DLD1 (cell line): Measurements from ENCODE around the gene PI16.
"Not testable (repeated sequence)": the region's sequence is repeated elsewhere in the genome, so short reads cannot be mapped to it uniquely, and the experiment has no call there.

Experiments
- in situ Hi-C: cut with HindIII; loops from 2 replicates; pipeline ENCODE4 v1.10.0; 2017; ENCODE audit warnings: low sequenced_read_pairs

The PI16 gene

DNA sequence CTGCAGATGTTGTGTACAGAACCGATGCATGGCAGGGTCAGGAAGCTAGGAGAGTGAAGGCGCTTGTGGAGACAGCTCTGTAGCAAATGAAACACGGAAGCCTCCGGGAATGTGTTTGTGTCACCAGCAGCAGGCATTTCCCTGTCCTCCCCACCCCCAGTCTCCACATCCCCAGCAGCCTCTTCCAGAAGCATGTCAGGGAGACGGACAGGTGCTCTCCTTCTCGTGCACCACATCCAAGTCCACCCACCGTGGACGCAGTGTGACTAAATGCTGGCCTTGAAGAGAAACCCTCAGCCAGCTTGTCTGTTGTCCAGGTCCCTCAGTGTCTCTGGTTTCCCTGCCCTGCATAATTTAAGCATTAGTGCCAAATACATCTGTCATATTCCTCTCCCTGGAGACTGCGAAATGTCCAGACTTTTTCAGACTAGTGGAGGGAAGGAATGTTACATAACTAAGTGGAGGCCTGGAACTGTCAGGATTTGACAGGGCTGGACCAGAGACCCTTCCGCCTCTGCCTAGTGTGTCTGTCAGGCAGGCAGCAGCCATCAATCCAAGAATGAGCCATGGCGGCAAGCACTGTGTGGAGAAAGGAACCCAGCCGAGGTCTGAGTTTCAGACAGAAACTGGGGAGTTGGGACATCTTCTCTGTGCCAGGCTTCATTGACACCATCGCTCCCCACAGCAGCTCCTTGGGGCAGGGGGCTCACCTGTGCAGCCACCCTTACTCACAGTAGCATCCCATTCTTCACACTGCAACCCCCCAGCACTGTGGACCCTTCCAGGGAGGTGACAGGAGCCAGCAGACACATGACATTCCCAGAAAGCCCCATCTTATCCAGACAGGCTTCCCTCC is 26.6 kb upstream of the PI16 start:
- in situ Hi-C loops, result no loop called here

DNA sequence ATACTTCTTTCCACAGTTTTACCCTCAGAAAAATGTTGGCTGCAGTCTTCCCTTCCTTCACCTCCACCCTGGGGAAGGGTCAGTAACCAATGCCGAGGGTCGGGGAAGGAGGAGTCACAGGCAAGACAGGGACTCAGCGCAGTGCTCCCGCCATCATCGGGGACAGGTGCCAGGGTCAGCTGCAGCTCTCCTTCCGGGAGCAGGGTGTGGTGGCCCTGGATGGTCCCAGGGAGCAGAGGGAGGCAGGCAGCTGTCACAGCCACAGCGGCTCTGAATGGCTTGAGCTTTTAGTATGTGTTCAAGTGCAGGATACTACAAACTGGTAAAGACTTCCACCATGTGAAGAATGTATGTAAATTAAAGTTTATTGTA is 26.0 kb upstream of the PI16 start:
- in situ Hi-C loops, result no loop called here

DNA sequence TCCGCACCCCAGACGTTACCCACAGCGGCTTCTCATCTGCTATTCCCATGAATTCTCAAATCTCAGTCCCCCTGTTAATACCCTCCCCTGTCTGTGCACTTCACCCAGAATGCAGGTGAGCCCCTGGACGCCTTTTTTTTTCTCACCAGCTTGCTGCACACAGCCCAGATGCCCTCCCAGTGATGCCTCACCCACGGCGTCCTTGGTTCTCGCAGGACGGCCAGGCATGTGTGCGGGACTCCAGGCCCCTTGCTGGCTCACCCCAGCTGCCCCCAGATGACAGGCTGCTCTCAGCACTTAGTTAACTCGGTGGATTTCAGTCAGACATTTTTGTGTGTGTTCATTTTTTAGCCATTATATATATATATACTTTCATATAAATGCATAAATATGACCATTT is 25.4 kb upstream of the PI16 start:
- in situ Hi-C loops, result no loop called here

DNA sequence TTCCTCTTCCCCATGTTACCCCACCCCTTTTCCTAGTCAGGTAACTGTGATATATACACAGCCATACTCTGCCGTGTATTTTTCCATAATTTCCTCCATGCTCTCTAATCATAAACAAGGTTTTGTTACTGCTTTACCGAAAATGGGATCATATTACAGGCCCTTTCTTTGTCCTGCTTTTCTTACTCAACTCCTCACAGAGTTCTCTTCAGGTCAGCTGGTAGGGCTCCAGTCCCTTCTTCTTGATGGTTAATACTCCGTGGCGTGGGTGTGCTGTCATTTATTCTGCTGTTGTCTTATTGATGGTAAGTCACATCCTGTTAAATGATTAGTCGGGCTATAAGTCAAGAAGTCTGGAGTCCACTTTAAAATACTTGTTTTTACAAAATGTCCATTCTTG is 24.9 kb upstream of the PI16 start:
- in situ Hi-C loops, result no loop called here

DNA sequence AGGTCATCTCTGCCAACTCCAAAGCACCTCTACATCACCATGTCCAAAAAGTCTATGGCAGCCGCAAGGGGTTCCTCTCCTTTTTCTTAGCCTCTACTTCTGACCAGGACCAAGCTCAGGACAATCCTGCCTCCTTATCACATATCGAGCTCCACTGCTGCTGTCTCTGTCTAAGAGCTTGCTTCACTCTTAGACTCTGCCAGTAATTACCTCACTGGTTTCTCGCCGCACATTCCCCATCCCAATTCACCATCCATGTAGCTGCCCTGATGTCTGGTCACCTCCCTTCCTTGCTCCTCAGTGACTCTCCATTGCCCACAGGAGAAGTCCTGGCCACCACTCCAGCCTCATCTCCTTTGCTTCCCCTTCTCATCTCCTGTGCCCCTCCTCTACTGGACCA is 24.1 kb upstream of the PI16 start:
- in situ Hi-C loops, result no loop called here

DNA sequence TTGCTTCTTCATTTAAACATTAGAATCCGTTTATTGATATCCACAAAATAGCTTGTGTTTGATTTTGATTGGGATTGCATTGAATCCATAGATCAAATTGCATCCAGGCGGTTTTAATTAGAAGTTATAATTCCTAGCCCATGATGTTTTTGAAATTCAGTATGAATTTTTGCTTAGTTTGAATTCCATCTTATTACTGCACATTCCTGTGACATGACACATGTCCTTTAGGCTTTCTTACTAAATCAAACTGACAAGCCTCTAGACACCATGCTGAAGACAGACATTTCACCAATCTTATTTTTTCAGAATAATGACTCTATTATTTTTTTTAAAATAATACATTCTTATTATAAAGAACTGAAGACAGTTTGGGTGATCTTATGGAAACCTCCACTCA is 21.4 kb upstream of the PI16 start:
- in situ Hi-C loops, result no loop called here

DNA sequence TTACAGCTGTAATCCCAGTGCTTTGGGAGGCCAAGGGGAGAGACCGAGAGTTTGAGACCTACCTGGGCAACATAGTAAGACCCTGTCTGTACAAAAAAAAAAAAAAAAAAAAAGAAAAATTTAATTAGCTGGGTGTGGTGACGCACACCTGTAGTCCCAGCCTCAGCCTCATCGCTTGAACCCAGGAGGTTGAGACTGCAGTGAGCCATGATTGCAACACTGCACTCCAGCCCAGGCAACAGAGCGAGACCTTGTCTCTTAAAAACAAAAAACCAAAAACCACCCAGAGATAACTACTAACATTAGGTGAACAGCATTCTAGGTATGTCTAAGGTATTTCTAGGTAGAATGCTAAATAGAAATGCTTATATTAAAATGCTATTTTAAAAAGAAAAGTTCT is 21.0 kb upstream of the PI16 start:
- in situ Hi-C loops, result no loop called here

DNA sequence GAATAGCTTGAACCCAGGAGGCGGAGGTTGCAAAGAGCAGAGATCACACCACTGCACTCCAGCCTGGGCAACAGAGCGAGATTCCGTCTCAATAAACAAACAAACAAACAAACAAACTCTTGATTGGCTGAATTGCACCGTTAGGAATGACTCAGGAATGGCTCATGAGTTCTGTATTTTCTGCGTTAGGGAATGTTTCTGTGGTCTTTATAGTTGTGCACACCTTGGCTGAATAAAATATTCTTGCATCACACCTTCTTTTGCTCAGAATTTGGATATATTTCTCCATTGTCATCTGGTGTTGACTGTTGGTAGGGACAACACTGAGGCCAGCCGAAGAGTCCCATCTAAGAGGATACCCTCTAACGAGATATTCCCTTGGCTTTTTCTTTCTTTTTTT is 19.6 kb upstream of the PI16 start:
- in situ Hi-C loops, result no loop called here

DNA sequence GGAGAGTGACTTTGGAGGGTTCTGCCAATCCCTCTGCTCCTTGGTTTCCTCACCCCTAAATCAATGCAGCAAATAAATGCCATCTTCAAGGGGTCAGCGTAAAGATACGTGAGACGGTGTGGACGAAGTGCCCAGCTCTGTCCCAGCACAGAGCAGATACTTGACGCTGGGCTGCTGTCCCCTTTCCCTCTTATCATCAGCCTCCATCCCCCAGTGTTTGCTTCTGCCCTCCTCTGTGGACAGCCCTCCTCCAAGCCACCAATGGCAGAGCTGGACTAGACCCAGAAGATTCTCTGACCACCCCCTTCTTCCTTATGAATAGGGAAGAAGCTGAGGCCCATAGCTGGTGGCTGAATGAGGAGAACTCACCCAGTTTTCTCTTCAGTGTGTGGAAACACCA is 17.7 kb upstream of the PI16 start:
- in situ Hi-C loops, result no loop called here

DNA sequence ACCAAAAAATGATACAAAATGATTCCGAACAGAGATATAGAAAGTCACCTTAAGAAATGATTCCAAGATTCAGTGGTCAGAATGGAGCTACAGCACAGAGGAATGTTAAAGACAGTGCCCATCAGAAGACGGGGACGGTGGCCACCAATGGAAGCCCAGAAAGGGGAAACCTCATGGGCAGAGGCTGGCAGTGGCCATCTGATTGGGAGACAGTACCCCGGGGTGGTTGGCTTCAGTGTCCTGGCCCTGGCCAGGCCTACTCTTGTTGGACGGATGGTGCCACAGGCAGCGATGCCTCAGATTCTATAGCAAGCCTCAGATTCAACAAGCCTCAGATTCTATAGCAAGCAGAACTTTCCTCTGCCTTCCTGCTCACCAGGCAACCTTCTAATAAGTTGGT is 16.6 kb upstream of the PI16 start:
- in situ Hi-C loops, result no loop called here

DNA sequence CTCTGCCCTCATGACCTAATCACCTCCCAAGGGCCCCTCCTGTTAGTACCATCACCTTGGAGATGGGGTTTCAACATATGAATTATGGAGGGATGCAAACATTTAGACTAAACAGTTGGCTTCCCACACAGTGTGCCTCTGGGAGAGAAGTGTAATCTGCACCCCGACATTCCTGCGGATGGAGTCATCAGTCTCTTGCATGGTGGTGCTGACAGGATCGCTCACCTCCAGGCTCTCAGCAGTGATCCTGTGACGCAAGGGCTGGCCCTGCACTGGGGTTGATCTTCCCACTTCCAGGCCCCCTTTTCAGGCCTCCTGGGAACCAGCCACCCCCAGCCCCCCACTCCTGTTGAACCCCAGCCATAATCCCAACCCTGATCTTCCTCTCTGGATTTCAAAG is 16.0 kb upstream of the PI16 start:
- in situ Hi-C loops, result no loop called here

DNA sequence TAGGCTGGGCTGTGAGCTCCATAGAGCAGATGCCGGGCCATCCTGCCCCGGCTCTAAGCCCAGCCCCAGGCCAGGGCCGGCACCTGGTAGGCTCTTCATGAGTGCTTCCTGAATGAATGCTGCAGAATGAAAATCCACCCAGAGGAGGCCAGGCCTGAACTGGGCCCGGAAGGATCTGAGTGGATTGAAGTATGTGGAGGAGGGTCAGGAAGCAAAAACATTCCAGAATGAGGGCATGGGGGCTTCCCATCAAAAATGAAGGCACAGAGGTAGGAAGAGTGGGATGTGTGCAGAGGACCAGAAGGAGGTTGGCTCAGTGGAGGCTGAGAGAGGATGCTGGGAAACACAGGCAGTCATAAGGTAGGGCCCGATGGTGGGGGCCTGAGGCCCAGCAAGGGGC is 15.5 kb upstream of the PI16 start:
- in situ Hi-C loops, result not testable (repeated sequence)

DNA sequence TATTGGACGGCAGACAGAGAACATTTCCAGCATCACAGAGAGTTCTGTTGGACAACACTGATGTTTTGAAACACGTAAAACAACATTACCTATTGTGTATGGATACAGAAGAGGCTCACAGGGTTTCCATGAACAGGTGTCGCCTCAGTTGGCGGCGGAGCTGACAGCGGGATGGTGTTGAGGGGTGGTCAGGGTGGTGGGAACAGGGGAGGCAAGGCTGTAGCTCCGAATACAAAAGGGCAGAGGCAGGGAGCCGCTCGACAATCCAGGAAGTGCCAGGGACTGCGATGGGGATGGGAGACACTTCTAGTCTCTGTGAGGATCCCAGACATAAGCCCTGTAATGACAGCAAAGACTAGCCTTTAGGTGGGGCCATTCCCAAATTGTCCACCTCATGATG is 14.5 kb upstream of the PI16 start:
- in situ Hi-C loops, result no loop called here

DNA sequence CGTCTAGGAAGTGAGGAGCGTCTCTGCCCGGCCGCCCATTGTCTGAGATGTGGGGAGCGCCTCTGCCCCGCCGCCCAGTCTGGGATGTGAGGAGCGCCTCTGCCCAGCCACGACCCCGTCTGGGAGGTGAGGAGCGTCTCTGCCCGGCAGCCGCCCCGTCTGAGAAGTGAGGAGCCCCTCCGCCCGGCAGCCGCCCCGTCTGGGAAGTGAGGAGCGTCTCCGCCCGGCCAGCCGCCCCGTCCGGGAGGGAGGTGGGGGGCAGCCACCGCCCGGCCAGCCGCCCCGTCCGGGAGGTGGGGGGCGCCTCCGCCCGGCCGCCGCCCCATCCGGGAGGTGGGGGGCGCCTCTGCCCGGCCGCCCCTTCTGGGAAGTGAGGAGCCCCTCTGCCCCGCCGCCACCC is 13.0 kb upstream of the PI16 start:
- in situ Hi-C loops, result not testable (repeated sequence)

DNA sequence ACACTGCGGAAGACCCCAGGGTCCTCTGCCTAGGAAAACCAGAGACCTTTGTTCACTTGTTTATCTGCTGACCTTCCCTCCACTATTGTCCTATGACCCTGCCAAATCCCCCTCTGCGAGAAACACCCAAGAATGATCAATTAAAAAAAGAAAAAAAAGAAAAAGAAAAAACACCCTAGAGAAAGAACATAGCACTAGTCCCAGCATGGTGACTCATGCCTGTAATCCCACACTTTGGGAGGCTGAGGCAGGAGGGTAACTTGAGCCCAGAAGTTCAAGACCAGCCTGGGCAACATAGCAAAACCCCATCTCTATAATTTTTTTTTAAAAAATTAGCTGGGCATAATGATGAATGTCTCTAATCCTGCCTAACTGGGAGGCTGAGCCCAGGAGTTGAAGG is 12.2 kb upstream of the PI16 start:
- in situ Hi-C loops, result not testable (repeated sequence)

DNA sequence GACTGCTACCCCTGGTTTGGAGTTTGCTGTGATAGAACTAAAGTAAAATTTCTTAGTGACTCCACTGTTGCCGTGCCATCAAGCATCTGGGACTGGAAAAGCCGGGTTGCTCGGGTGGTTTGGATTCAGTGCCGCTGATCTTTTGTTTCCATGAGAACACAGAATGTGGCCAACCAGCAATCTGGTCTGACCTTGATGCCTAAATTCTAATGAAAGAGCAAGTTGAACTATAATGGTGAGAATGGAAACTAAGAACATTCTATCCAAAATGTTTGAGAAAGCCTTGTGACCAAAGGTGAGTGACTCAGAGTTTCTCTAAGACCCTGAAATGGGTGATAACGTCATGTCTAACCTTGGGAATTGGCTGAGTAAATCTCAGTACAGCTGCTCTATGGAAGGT is 9.9 kb upstream of the PI16 start:
- in situ Hi-C loops, result no loop called here

DNA sequence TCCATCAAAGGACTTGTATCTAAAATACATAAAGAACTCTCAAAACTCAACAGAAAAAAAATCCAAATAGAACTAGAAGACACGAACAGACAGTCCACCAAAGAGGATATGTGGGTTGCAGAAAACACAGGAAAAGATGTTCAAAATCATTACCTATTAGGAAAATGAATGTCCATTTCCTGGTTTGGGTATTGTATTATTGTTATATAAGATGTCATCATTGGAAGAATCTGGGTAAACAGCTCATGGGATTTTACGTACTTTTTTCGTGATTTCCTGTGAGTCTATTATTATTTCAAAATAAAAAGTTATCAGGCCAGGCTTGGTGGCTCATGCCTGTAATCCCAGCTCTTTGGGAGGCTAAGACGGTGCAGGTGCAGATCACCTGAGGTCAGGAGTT is 9.2 kb upstream of the PI16 start:
- in situ Hi-C loops, result no loop called here

DNA sequence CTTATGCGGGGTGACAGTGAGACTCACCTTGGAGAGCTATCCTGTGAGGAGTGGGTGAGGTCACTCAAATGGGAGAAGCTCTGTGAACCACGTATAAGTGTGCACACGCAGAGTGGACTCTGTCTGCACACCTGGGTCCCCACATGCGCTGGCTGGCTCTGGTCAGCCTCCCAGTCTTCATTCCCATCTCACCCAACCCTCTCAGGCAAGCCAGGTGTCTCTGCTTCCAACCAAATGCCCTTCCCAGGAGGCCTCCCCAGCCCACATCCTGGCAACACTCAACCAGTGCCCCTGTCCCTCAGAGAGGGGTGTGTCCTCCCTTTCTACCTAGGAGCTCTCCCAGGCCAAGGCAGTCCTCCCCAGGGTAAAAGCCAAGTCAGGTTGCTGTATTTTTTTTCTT is 8.0 kb upstream of the PI16 start:
- in situ Hi-C loops, result no loop called here

DNA sequence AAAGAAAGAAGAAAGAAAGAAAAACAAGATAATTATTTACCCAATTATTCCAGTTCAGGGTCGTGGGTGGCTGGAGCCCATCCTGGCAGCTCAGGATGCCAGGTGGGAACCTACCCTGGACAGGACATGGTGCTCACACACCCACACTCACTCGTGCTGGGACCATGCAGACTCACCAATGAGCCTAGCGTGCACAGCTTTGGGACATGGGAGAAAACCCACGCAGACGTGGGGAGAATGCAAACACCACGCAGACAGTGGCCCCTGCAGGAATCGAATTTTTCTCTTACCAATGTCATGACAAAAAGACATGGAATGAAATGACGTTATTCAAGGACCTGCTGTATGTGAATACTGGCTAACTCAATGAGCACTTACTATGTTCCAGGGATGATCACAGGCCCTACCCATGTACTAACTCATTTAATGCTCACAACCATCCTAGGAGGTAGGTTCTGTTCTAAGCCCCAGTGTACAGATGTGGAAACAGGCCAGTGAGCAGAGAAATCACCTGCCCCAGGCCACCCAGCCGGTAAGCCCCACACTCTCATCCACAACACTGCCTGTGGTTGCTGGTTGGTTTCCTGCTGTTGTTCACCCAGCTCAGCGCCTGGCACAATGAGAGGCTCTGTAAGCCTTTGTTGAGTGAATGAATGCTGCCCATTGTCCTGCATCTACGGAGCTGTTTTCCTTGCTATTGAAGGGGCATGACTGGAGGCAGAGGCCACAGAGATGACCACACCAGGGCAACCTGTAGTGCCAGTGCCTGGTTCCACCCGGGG is 6.8 kb upstream of the PI16 start:
- in situ Hi-C loops, result no loop called here

DNA sequence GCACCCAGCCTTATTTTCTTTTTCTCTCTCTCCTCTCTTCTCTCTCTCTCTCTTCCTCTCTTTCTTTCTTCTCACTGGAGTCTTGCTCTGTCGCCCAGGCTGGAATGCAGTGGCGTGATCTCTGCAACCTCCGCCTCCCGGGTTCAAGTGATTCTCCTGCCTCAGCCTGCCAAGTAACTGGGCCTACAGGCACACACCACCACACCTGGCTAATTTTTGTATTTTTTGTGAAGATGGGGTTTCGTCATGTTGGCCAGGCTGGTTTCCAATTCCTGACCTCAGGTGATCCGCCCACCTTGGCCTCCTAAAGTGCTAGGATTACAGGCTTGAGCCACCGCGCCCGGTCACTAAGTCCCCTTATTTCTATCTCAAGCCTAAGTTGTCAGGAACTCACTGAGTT is 5.5 kb upstream of the PI16 start:
- in situ Hi-C loops, result not testable (repeated sequence)

DNA sequence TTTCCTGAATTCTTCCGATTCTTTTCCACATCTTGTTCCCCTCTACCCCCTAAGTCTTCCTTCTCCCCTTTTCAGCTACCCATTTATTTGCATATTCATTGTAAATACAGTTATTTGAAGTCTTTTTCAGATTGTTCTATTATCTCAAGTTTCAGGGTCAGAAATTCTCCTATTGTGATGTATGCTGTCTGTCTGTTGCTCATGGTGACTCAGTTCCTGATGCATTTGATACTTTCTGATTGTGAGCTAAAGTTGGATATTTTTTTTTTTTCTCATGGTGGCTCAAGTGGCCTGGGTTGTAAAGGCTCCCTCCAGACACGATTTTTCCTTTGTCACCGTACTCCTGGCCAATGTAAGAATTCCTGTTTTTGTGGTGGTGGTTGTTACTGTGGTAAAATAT is 4.9 kb upstream of the PI16 start:
- in situ Hi-C loops, result no loop called here

DNA sequence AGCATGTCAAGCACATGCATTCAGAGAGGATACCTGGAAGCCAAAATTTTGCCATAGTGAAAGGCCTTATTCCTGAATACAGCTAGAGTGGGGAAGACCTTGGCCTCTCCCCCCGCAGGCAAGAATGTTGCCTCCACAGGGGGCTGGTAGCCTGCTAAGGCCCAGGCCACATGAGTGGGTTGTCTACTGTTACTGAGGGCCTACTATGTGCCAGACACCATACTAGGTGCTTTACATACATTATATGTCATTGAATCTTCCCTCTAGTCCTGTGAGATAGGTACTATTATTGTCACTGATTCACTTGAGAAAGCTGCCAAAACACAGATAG is 642 bp upstream of the PI16 start:
- in situ Hi-C loops, result no loop called here

DNA sequence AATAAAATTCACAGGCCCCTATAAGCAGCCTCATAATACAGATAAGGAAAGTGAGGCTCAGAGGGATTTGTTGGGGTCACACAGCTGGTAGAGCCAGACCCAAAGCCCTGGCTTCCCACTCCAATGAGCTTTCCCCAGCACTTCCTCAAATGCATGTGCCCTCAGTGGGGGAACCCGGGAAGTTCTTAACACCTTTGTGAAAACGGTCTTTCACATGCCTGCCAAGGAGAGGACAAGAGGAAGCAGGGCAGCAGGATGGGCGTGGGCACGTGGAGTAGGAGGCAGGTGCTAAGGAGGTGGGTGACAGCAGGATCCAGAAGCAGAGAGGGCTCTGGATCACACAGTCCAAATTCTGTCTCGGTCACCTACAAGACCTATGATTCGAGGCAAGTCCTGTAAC is 598 bp downstream of the PI16 start:
- in situ Hi-C loops, result no loop called here
